GM12874 (cell line): ENCODE measurements around the gene FAM83B.

Source experiments
- TF ChIP-seq, protein P1 (sequence below): IDR thresholded peaks from 2 replicates; pipeline ENCODE4 v1.5.1; 2011; ENCODE audit warnings: low read depth, mild to moderate bottlenecking, control low read depth, low read length, moderate library complexity; ENCODE audit not compliant: insufficient read depth

The FAM83B gene

DNA sequence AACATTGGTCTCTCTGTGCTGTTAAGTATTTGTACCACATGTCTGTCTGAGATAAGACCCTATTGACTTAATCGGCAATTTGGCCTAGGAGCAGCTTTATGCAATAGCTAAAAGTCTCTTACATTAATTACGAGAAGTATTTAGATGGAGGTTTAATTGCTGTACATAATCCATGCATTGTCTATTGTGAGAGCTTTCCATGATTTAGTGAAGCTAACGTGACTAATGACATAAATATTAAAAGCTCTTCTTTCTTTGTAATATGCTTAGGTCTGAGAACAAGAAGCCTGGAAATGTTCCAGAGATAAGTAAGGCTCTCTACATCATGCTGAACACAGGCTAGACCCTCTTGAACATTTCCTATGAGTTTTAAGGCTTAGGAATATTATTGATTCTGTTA lies 32.7 kb upstream of the FAM83B start:
- TF ChIP-seq, protein P1, sequence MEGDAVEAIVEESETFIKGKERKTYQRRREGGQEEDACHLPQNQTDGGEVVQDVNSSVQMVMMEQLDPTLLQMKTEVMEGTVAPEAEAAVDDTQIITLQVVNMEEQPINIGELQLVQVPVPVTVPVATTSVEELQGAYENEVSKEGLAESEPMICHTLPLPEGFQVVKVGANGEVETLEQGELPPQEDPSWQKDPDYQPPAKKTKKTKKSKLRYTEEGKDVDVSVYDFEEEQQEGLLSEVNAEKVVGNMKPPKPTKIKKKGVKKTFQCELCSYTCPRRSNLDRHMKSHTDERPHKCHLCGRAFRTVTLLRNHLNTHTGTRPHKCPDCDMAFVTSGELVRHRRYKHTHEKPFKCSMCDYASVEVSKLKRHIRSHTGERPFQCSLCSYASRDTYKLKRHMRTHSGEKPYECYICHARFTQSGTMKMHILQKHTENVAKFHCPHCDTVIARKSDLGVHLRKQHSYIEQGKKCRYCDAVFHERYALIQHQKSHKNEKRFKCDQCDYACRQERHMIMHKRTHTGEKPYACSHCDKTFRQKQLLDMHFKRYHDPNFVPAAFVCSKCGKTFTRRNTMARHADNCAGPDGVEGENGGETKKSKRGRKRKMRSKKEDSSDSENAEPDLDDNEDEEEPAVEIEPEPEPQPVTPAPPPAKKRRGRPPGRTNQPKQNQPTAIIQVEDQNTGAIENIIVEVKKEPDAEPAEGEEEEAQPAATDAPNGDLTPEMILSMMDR = no peak

DNA sequence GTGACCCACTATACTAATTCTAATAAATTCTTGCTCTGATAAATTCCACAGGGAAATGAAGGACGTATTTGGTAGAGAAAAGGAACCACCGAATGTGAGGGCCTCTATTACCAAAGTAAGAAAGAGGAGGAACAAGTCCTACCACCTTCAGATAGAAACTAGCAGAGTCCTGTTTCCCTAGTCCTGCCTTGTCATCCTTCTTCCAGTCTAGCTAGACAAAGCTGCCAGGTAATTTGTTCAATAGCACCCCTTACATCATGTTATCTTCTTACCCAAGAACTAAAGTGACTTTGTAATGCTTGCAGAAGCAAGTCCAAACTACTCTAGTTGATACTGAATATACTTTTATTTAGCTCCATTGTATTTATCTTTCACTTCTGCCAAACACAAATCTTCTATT lies 29.3 kb upstream of the FAM83B start:
- TF ChIP-seq, protein P1 = no peak

DNA sequence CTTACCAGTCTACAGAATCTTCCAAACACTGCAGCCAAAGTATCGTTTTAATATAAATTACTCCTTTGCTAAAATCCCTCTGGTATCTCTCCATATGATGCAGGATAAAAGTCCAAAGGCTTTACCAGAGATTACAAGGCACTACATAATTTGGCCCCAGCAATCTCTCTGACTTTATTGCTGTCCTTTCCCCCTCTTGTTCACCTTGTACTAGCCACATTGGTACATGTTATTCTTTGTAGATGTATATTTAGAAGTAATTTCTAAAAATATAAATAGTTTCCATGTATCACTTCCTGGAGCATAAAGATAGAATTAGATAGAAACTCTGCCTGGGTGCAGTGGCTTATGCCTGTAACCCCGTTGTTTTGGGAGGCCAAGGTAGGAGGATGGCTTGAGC lies 28.7 kb upstream of the FAM83B start:
- TF ChIP-seq, protein P1 = no peak

DNA sequence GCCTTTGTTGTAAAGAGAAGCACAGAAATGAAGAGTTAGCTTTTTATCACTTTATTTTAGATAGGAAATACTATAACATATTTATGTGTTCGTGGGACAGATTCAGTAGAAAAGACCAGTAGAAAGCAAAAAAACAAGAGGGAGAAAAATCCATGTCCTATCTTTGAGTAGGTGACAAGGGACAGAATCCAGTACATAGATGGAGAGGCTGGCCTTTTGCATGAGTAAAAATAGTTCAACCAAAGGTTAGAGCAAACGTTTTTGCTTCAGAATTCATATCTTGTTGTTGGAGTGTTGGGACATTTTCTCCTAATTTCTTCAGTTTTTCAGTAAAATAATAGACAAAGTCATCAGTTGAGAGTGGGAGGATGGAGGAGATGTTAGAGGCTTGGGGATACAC lies 19.6 kb upstream of the FAM83B start:
- TF ChIP-seq, protein P1 = no peak

DNA sequence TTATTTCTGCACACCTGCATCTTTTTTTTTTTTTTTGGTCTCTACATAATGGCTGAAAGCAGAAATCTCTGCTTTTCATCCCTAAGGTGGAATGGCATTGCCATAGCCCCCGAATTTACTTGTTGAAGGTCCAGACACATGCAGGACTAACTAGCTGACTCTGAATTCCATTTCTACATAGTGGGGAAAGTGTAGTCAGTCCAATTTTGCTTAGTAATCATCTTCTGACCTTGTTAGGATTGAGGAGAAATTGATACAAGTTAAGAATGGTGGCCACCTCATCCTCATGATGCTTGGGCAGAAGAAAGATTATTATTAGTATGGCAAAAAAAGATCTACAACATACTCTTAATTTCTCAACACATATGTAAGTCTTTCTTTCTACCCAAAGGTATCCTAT lies 16.4 kb upstream of the FAM83B start:
- TF ChIP-seq, protein P1 = no peak

- TF ChIP-seq, protein P1 = no peak
These were observed 11.4 kb upstream of the FAM83B start for GRCh38 chr6:54835176-54835575.

DNA sequence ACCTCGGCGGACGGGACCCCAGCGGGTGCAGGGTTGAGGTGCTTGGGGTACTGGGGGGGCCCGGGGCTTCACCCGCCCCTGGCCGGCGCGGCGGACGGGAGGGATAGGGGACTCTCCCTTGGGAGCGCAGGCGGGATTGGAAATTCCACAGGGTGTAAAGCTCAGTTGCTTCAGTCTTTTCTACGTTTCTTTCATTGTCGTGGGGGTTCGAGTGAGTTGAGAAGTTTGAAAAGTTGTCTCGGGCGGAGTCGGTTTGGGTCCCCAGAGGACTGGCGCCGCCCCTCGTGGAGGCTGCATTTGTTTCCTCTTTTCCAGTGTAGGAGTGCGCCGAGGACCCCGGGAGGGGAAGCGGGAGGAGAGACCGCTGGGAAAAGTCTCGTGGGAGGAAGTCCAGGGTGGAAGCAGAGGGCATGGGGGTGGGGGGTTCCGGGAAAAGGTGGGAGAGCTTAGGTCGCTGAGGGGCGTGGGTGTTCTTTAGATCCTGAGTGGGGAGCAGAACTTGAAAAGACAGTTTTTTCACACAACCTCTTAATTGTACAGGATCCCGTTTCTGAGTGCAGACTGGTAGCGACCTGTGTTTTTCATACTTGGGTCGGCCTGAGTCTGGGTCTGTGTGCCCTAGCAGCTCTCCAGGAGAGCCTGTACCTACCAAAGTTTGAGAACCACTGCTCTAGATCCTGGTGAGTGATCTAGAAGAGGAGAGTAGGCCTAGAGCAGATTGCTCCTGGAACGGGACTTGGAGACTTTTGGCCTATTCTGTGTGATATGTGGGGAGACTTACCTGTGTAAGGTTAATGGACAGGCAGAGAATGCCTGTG lies 495 bp downstream of the FAM83B start:
- TF ChIP-seq, protein P1 = no peak
